GM12878 (cell line): ENCODE results near the gene BCLAF1. TPM values are rescaled to one million over a fixed set of nuclear protein-coding genes. Genes with fewer than 3 reads are reported as not detected.
A peak's percentile ranks its signal among the peaks of the same experiment; 100 is the strongest.

Experiments used
- ATAC-seq: fragments of 200-7000 bp; cut with Tn5 transposase; 3 replicates; pipeline ENCODE4 v1.9.1; 2020; ENCODE audit warnings: mild to moderate bottlenecking, moderate library complexity
- BruUV-seq: library from RNA; stranded (reverse); fragments of 400-500 nt; replicated peaks from 2 replicates; lab custom pipeline; 2021; lab: Mats Ljungman, UMichigan
- CTCF ChIA-PET: fragments of 300-600 bp; sonication (Branson Sonifier 250); formaldehyde crosslinking; extraction: SDS; loops from one replicate; lab custom pipeline; 2021; ENCODE audit warnings: inconsistent platforms; lab: Yijun Ruan, JAX
- POLR2A ChIA-PET: fragments of 350-600 bp; formaldehyde crosslinking; extraction: SDS; loops from one replicate; lab custom pipeline; 2021; ENCODE audit warnings: inconsistent platforms; lab: Charles Lee
- RAD21 ChIA-PET: fragments of 300-600 bp; sonication (Branson Sonifier 250); formaldehyde crosslinking; loops from one replicate; lab custom pipeline; 2023; ENCODE audit warnings: antibody characterized with exemption; ENCODE audit not compliant: unreplicated experiment; lab: Charles Lee
- SMC1A ChIA-PET: fragments of 300-600 bp; sonication (Branson Sonifier 250); formaldehyde crosslinking; loops from one replicate; lab custom pipeline; 2023; ENCODE audit not compliant: unreplicated experiment, uncharacterized antibody; lab: Charles Lee
- DNase-seq: peaks from one replicate; pipeline ENCODE4 v3.0.0-alpha.2; 2011; ENCODE audit warnings: low read depth, low spot score
- FAIRE-seq: peaks from 3 replicates; lab custom pipeline; 2011; peaks lifted over from hg19 to GRCh38; lab: Jason Lieb, UNC
- H2AFZ ChIP-seq: 2 replicates; pipeline ENCODE4 v1.6.0; 2011; ENCODE audit warnings: low read depth, low read length, control low read depth; ENCODE audit not compliant: control insufficient read depth
- H3K27ac ChIP-seq: 2 replicates; pipeline ENCODE4 v1.5.1; 2011; ENCODE audit warnings: control low read depth; ENCODE audit not compliant: control insufficient read depth, insufficient read depth
- H3K27me3 ChIP-seq, 2 experiments: replicated peaks in 1 of 2; 2 replicates each; pipeline versions ENCODE4 v1.6.0 to v1.6.1; 2011; ENCODE audit warnings: low read length in 1 of 2; ENCODE audit not compliant: control insufficient read depth in 2 of 2, insufficient read depth in 2 of 2
- H3K36me3 ChIP-seq, 2 experiments: 2 replicates each; pipeline ENCODE4 v1.5.1; 2011; ENCODE audit warnings: low read length in 1 of 2; ENCODE audit not compliant: control insufficient read depth in 2 of 2, insufficient read depth in 2 of 2
- H3K4me1 ChIP-seq: 2 replicates; pipeline ENCODE4 v1.6.1; 2011; ENCODE audit warnings: mild to moderate bottlenecking, low read length, moderate library complexity, mixed read lengths; ENCODE audit not compliant: control insufficient read depth, insufficient read depth
- H3K4me2 ChIP-seq: 2 replicates; pipeline ENCODE4 v1.6.0; 2011; ENCODE audit warnings: control low read depth; ENCODE audit not compliant: control insufficient read depth, insufficient read depth
- H3K4me3 ChIP-seq: fragments of 200-600 bp; sonication (generic); 2 replicates; pipeline ENCODE4 v1.5.1; 2016
- H3K79me2 ChIP-seq: 2 replicates; pipeline ENCODE4 v1.6.0; 2011; ENCODE audit warnings: low read length; ENCODE audit not compliant: control insufficient read depth, insufficient read depth
- H3K9ac ChIP-seq: 2 replicates; pipeline ENCODE4 v1.8.0; 2011; ENCODE audit warnings: low read length, control low read depth, mixed read lengths; ENCODE audit not compliant: control insufficient read depth, insufficient read depth
- H3K9me3 ChIP-seq: replicated peaks from 3 replicates; pipeline ENCODE4 v1.5.1; 2011; ENCODE audit warnings: mild to moderate bottlenecking, low read length; ENCODE audit not compliant: control insufficient read depth, insufficient read depth
- H4K20me1 ChIP-seq: 2 replicates; pipeline ENCODE4 v1.6.0; 2011; ENCODE audit not compliant: control insufficient read depth, insufficient read depth
- BMI1 ChIP-seq: fragments of 450-650 bp; IDR thresholded peaks from 2 replicates; pipeline ENCODE4 v1.6.1; 2016; ENCODE audit warnings: mild to moderate bottlenecking, moderate library complexity, borderline replicate concordance
- CHD1 ChIP-seq: IDR thresholded peaks from 2 replicates; pipeline ENCODE4 v1.6.1; 2012; ENCODE audit warnings: low read depth, low read length, improper control_type of control experiment
- IKZF2 ChIP-seq, 2 experiments: fragments of 450-650 bp; IDR thresholded peaks; 2 replicates each; pipeline ENCODE4 v1.6.1; 2017; ENCODE audit warnings: mild to moderate bottlenecking in 2 of 2, moderate library complexity in 2 of 2
- MXI1 ChIP-seq: fragments of 150-350 bp; IDR thresholded peaks from 2 replicates; pipeline ENCODE4 v1.6.1; 2011; ENCODE audit warnings: low read depth, mild to moderate bottlenecking, inconsistent platforms, low read length, improper control_type of control experiment
- RAD51 ChIP-seq: fragments of 450-650 bp; IDR thresholded peaks from 2 replicates; pipeline ENCODE4 v1.6.1; 2016; ENCODE audit warnings: moderate library complexity, mild to moderate bottlenecking, inconsistent platforms
- TBL1XR1 ChIP-seq: IDR thresholded peaks from 2 replicates; pipeline ENCODE4 v1.6.1; 2012; ENCODE audit warnings: low read depth, low read length, improper control_type of control experiment
- ZNF274 ChIP-seq: IDR thresholded peaks from one replicate; pipeline ENCODE4 v1.8.0; 2011; ENCODE audit not compliant: insufficient read length, insufficient read depth
- WGBS: methylation state at CpG from one replicate; pipeline ENCODE4 v1.1.6; 2016; ENCODE audit warnings: low lambda C conversion rate; ENCODE audit not compliant: insufficient replicate concordance, insufficient coverage; ENCODE audit errors: missing lambda C conversion rate; 5-methylcytosine and 5-hydroxymethylcytosine counted together
- in situ Hi-C: fragments of 300-500 bp; cut with MboI; formaldehyde crosslinking; loops from 9 replicates; pipeline ENCODE4 v1.14.3; 2018; ENCODE audit warnings: mixed read lengths
- intact Hi-C: fragments of 100-400 bp; cut with micrococcal nuclease; formaldehyde crosslinking; loops from one replicate; pipeline ENCODE4 v1.14.2; 2022; ENCODE audit not compliant: unreplicated experiment
- polyA plus RNA-seq, 11 experiments: library from polyadenylated mRNA; depleted of rRNA in 4 of 11; unstranded in 6 of 11; stranded (reverse) in 5 of 11; fragments of >200 nt; fragmentation: Nextera tagmentation in 4 of 11; fragmentation: Illumina TruSeq in 1 of 11; extraction: Ambion mirVana in 4 of 11; extraction: Trizol in 1 of 11; gene quantifications; 1 replicate in 1 of 11; 2 replicates in 10 of 11; pipeline versions ENCODE4 v1.2.1 to v1.2.3, GENCODE V29; 2011 to 2016; ENCODE audit warnings: inconsistent platforms in 2 of 11, missing spikeins in 2 of 11, low read depth in 1 of 11
- total RNA-seq, 4 experiments: library from RNA; depleted of rRNA in 3 of 4; stranded (reverse); fragments of >200 nt in 3 of 4; fragmentation: Illumina TruSeq in 1 of 4; extraction: Trizol in 1 of 4; gene quantifications; 2 replicates each; pipeline versions ENCODE4 v1.2.1 to v1.2.3, GENCODE V29; 2013 to 2021
- TF ChIP-seq, protein P1 (sequence below): IDR thresholded peaks from 2 replicates; pipeline ENCODE4 v1.6.1; 2012; ENCODE audit warnings: low read depth, low read length, improper control_type of control experiment
- TF ChIP-seq, protein P2 (sequence below): fragments of 450-650 bp; IDR thresholded peaks from 2 replicates; pipeline ENCODE4 v1.6.1; 2016; ENCODE audit warnings: mild to moderate bottlenecking, moderate library complexity, borderline replicate concordance
- TF ChIP-seq, protein P3 (sequence below): fragments of 450-650 bp; IDR thresholded peaks from 2 replicates; pipeline ENCODE4 v1.6.1; 2017; ENCODE audit warnings: antibody characterized with exemption, mild to moderate bottlenecking, moderate library complexity

BCLAF1 gene
- total and polyA plus RNA-seq, 10 of the 15 experiments (the other 5 are each of a cell fraction or from before 2014, with no cell fraction given), result 56.0 to 223 (median 114) TPM

DNA sequence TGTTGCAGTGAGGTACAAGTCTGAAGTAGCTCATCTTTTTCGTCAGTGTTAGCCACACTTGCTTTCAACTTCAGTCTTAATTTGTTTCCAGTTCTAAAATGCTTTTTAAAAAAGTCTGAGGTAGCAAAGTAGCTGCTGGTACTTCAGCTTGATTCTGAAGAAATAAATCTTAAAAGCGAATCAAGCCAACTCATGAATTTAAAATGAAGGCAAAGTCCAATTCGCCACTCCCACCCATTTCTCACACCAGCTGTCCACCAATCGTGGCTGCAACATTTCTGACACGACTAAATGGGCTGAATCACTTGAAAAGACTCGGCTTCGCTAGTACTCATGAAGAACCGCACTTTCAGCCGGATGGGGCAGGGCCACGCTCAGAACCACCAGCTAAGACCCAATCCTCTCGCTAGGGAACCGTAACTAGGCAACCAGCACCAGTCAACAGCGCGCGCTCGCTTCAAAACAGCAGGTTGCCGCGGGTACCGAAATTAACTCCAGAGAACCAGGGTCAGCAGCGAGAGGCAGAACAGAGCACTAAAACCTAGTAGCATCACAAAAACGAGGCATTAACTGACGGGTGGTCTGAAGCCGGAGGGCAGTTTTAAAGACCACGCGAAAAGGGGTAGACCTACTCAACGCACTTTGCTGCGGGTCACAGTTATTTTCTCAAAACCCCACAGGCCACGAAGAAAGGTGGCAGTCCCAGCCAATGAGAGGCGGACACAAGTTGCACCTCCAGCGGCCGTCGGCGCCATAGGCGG lies 900 bp downstream of the BCLAF1 start:
- H3K4me2 ChIP-seq, result peak overlapping the region; percentile 82
- peaks cover 61% of the 10 kb centered on the region for H3K79me2 ChIP-seq
- SMC1A ChIA-PET, result interaction anchor here (1.0 to 2.2 kb wide), 7 partner anchors 19 to 1108 kb away, joined by 3 to 10 read pairs (median 3); partner anchors contain the start of genes MTFR2 and MYB
- H3K4me3 ChIP-seq, result peak overlapping the region; percentile 67
- peak overlapping the region; percentile 99 for H3K27ac ChIP-seq
- no peaks in the 10 kb centered on the region for H3K27me3 ChIP-seq
- in situ Hi-C loops (loop anchor here (10.0 to 25.0 kb wide), 2 partner anchors 506 to 1276 kb away; partner anchors contain the start of gene MAP3K5), intact Hi-C loops (loop anchor here (2.0 kb wide), 1 partner anchor 38 kb away; the partner anchor contains the start of gene MTFR2)
- DNase-seq (peak; percentile 25), FAIRE-seq (peak; percentile 35), ATAC-seq (peak; percentile 63)
- BruUV-seq, result no TSS peak
- peaks cover 16% of the 10 kb centered on the region; the same call in 1 of the 2 replicates for H4K20me1 ChIP-seq
- peaks cover 0 to 4% of the 10 kb centered on the region in 2 experiments; a peak in 1 of 4 replicates for H3K36me3 ChIP-seq
- no peaks in the 10 kb centered on the region for H3K9me3 ChIP-seq
- peak overlapping the region; percentile 98 for H3K9ac ChIP-seq
- no peak overlapping the region for H2AFZ ChIP-seq
- WGBS, result under 1% methylated on average over 34 of the region's 34 CpGs
- peaks cover 10% of the 10 kb centered on the region; the same call in 1 of the 2 replicates for H3K4me1 ChIP-seq
- POLR2A ChIA-PET, result interaction anchor here (0.6 to 5.1 kb wide), 5 partner anchors 37 to 1041 kb away, joined by 3 to 59 read pairs (median 3); partner anchors contain the start of gene MTFR2
- RAD21 ChIA-PET, result interaction anchor here (1.2 to 2.0 kb wide), 4 partner anchors 28 to 500 kb away, joined by 3 to 7 read pairs (median 6); partner anchors contain the start of gene MTFR2
- CTCF ChIA-PET, result interaction anchor here (1.1 to 2.5 kb wide), 5 partner anchors 19 to 62 kb away, joined by 3 to 9 read pairs (median 4); partner anchors contain the start of gene MTFR2
- TF ChIP-seq, protein P1, sequence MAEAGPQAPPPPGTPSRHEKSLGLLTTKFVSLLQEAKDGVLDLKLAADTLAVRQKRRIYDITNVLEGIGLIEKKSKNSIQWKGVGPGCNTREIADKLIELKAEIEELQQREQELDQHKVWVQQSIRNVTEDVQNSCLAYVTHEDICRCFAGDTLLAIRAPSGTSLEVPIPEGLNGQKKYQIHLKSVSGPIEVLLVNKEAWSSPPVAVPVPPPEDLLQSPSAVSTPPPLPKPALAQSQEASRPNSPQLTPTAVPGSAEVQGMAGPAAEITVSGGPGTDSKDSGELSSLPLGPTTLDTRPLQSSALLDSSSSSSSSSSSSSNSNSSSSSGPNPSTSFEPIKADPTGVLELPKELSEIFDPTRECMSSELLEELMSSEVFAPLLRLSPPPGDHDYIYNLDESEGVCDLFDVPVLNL, result peak; percentile 83
- TF ChIP-seq MXI1, result peak; percentile 82
- no peak for TF ChIP-seq RAD51
- no peak for TF ChIP-seq IKZF2 (IDR thresholded peaks at IDR 0.05)
- TF ChIP-seq ZNF274, result no peak
- peak; percentile 85 for TF ChIP-seq BMI1
- TF ChIP-seq, protein P2, sequence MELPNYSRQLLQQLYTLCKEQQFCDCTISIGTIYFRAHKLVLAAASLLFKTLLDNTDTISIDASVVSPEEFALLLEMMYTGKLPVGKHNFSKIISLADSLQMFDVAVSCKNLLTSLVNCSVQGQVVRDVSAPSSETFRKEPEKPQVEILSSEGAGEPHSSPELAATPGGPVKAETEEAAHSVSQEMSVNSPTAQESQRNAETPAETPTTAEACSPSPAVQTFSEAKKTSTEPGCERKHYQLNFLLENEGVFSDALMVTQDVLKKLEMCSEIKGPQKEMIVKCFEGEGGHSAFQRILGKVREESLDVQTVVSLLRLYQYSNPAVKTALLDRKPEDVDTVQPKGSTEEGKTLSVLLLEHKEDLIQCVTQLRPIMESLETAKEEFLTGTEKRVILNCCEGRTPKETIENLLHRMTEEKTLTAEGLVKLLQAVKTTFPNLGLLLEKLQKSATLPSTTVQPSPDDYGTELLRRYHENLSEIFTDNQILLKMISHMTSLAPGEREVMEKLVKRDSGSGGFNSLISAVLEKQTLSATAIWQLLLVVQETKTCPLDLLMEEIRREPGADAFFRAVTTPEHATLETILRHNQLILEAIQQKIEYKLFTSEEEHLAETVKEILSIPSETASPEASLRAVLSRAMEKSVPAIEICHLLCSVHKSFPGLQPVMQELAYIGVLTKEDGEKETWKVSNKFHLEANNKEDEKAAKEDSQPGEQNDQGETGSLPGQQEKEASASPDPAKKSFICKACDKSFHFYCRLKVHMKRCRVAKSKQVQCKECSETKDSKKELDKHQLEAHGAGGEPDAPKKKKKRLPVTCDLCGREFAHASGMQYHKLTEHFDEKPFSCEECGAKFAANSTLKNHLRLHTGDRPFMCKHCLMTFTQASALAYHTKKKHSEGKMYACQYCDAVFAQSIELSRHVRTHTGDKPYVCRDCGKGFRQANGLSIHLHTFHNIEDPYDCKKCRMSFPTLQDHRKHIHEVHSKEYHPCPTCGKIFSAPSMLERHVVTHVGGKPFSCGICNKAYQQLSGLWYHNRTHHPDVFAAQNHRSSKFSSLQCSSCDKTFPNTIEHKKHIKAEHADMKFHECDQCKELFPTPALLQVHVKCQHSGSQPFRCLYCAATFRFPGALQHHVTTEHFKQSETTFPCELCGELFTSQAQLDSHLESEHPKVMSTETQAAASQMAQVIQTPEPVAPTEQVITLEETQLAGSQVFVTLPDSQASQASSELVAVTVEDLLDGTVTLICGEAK, result peak; percentile 40; the same call in 1 of the 2 replicates
- TF ChIP-seq TBL1XR1, result 0 out of 2 replicates have a peak, but pooled peaks have one; percentile 51
- TF ChIP-seq, protein P3, sequence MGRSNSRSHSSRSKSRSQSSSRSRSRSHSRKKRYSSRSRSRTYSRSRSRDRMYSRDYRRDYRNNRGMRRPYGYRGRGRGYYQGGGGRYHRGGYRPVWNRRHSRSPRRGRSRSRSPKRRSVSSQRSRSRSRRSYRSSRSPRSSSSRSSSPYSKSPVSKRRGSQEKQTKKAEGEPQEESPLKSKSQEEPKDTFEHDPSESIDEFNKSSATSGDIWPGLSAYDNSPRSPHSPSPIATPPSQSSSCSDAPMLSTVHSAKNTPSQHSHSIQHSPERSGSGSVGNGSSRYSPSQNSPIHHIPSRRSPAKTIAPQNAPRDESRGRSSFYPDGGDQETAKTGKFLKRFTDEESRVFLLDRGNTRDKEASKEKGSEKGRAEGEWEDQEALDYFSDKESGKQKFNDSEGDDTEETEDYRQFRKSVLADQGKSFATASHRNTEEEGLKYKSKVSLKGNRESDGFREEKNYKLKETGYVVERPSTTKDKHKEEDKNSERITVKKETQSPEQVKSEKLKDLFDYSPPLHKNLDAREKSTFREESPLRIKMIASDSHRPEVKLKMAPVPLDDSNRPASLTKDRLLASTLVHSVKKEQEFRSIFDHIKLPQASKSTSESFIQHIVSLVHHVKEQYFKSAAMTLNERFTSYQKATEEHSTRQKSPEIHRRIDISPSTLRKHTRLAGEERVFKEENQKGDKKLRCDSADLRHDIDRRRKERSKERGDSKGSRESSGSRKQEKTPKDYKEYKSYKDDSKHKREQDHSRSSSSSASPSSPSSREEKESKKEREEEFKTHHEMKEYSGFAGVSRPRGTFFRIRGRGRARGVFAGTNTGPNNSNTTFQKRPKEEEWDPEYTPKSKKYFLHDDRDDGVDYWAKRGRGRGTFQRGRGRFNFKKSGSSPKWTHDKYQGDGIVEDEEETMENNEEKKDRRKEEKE, result no peak
- peak; percentile 88; the same call in 1 of the 2 replicates for TF ChIP-seq CHD1
